ENCODE data around the gene S1PR4. TPM values are rescaled to one million over a fixed set of nuclear protein-coding genes. Genes with fewer than 3 reads are reported as not detected.

The S1PR4 gene
- total and polyA plus RNA-seq, 2 of the 13 experiments (the other 11 are each of a cell fraction or from before 2014, with no cell fraction given): 0.07 to 0.09 TPM

DNA sequence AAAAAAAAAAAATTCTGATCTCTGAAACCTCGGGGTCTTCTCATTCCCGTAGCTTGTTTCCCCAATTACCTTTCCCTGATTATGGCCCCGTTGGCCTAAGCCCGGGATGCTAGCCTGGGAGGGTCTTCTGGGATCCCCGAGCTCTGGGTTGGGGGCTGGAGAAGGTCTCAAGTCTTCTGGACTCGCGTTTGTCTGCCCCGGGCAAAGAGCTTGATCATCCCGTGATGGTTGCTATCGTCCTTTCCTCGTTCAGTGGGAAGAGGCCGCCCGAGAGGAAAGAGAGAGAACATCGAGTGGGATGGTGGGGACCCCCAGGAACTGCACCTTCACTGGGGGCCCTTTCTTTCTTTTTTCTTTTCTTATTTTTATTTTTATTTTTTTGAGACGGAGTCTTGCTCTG lies 40.3 kb upstream of the S1PR4 start (continued):
- TF ChIP-seq NFYB (CRISPR knock-in tag; IDR thresholded peaks at IDR 0.05): no peak

DNA sequence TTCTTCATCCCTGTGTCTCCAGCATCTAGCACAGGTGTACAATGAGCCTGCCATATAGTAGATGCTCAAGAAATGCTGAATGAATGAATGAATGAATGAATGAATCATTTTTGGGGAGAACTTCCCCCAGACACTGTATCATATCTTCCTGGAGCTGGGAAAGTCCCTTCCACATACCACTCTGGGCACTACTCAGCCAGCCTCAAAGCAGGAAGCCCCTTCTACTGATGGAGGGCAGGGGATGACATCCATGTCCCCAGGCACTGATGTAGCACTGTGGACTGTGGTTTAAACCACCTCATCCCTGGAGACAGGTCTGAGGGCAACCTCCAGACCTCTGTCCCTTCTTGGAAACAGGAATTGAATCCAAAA lies 37.9 kb upstream of the S1PR4 start:
- FAIRE-seq (no peak), DNase-seq (ENCODE audit: low spot score) (no peak), ATAC-seq (no peak)
- H3K27me3 ChIP-seq (ENCODE audit: control insufficient read depth in 1 of 2, insufficient read depth in 2 of 2, low read length in 2 of 2): no peaks in the 10 kb centered on the region; a peak in 2 of 5 replicates
- no peaks in the 10 kb centered on the region for H3K79me2 ChIP-seq (ENCODE audit: insufficient read depth, low read length)
- H3K9me3 ChIP-seq (ENCODE audit: low read length): no peaks in the 10 kb centered on the region
- CTCF ChIA-PET (ENCODE audit: low intra/inter-chr PET ratio, low total read pairs): no interaction called here
- no peak overlapping the region for H3K4me2 ChIP-seq (ENCODE audit: low read depth, low read length)
- TF ChIP-seq, protein P1, sequence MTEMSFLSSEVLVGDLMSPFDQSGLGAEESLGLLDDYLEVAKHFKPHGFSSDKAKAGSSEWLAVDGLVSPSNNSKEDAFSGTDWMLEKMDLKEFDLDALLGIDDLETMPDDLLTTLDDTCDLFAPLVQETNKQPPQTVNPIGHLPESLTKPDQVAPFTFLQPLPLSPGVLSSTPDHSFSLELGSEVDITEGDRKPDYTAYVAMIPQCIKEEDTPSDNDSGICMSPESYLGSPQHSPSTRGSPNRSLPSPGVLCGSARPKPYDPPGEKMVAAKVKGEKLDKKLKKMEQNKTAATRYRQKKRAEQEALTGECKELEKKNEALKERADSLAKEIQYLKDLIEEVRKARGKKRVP (CRISPR knock-in tag; IDR thresholded peaks at IDR 0.05): no peak
- TF ChIP-seq ZNF24 (IDR thresholded peaks at IDR 0.05) (peak; percentile 80), AGO1 (IDR thresholded peaks at IDR 0.05; ENCODE audit: low read depth, low read length, poor library complexity, severe bottlenecking) (no peak), ZNF570 (CRISPR knock-in tag; IDR thresholded peaks at IDR 0.05; ENCODE audit: borderline replicate concordance) (no peak), SNRNP70 (IDR thresholded peaks at IDR 0.05; ENCODE audit: low read depth, low read length) (no peak), SKI (IDR thresholded peaks at IDR 0.05; ENCODE audit: partially characterized antibody) (no peak), EZH2 (conservative IDR thresholded peaks at IDR 0.05; ENCODE audit: low read depth, low read length) (no peak)
- TF ChIP-seq, protein P2, sequence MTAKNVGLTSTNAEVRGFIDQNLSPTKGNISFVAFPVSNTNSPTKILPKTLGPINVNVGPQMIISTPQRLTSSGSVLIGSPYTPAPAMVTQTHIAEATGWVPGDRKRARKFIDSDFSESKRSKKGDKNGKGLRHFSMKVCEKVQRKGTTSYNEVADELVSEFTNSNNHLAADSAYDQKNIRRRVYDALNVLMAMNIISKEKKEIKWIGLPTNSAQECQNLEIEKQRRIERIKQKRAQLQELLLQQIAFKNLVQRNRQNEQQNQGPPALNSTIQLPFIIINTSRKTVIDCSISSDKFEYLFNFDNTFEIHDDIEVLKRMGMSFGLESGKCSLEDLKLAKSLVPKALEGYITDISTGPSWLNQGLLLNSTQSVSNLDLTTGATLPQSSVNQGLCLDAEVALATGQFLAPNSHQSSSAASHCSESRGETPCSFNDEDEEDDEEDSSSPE (CRISPR knock-in tag; IDR thresholded peaks at IDR 0.05): no peak
- in situ Hi-C loops (cut with HindIII; ENCODE audit: extremely low pct_ligation_motif_present, low pct_unique_long_range_greater_than_20kb) (no loop called here), intact Hi-C loops (cut with micrococcal nuclease; ENCODE audit: unreplicated experiment) (no loop called here)
- POLR2A ChIA-PET: no interaction called here
- no peaks in the 10 kb centered on the region for H3K4me1 ChIP-seq (ENCODE audit: insufficient read depth, low read length)
- no peak overlapping the region for H3K4me3 ChIP-seq (replicated peaks in 1 of 3; ENCODE audit: insufficient read depth in 1 of 3, low read depth in 2 of 3, low read length in 3 of 3)
- no peak overlapping the region for H3K9ac ChIP-seq (ENCODE audit: insufficient read depth, low read depth, low read length)
- H2AFZ ChIP-seq (ENCODE audit: low read length): no peak overlapping the region
- no TSS peak for BruUV-seq (replicated peaks)
- H4K20me1 ChIP-seq (ENCODE audit: insufficient read depth, low read length): no peaks in the 10 kb centered on the region
- H3K27ac ChIP-seq (ENCODE audit: extremely low read length, insufficient read depth, low read length): no peak overlapping the region
- no peaks in the 10 kb centered on the region for H3K36me3 ChIP-seq (replicated peaks in 1 of 2; ENCODE audit: control insufficient read depth in 1 of 2, insufficient read depth in 2 of 2, low read length in 2 of 2)

Measured in HepG2 (cell line).